Upper lobe of left lung (tissue), 6 donors: Measurements from ENCODE around the gene RAB11A. TPM values are rescaled to one million over a fixed set of nuclear protein-coding genes. Genes with fewer than 3 reads are reported as not detected.

Experiments used
- ATAC-seq, 2 donors: fragments of 200-7000 bp; cut with Tn5 transposase; one replicate each; pipeline ENCODE4 v1.9.1; 2022; ENCODE audit warnings: mild to moderate bottlenecking in 2 of 2, moderate library complexity in 2 of 2; ENCODE audit not compliant: low FRiP score in 2 of 2
- DNase-seq, 2 donors: peaks; one replicate each; pipeline ENCODE4 v3.0.0-alpha.2; 2019 to 2020
- H3K27ac ChIP-seq, 4 donors: fragments of 200-600 bp; sonication (generic); one replicate each; pipeline ENCODE4 v1.5.1; 2016 to 2019
- H3K27me3 ChIP-seq, 4 donors: fragments of 200-600 bp; sonication (generic); one replicate each; pipeline ENCODE4 v1.5.1; 2017 to 2019
- H3K36me3 ChIP-seq, 4 donors: fragments of 200-600 bp; sonication (generic); one replicate each; pipeline ENCODE4 v1.5.1; 2016 to 2019
- H3K4me1 ChIP-seq, 4 donors: fragments of 200-600 bp; sonication (generic); one replicate each; pipeline ENCODE4 v1.5.1; 2018 to 2019
- H3K4me3 ChIP-seq, 4 donors: fragments of 200-600 bp; sonication (generic); one replicate each; pipeline ENCODE4 v1.5.1; 2017 to 2019; ENCODE audit warnings: mild to moderate bottlenecking in 2 of 4, moderate library complexity in 1 of 4
- H3K9me3 ChIP-seq, 4 donors: fragments of 200-600 bp; sonication (generic); one replicate each; pipeline ENCODE4 v1.5.1; 2018 to 2019
- CTCF ChIP-seq, 6 experiments: fragments of 450-650 bp in 4 of 6; fragments of 200-600 bp in 2 of 6; sonication (generic) in 2 of 6; IDR thresholded peaks; one replicate each; pipeline ENCODE4 v1.5.1; 2016 to 2019; ENCODE audit warnings: antibody characterized with exemption in 6 of 6
- EP300 ChIP-seq, 4 donors: sonication (generic); formaldehyde crosslinking; IDR thresholded peaks; one replicate each; pipeline ENCODE4 v1.5.1; 2017; ENCODE audit warnings: antibody characterized with exemption in 4 of 4, control low read depth in 2 of 4
- POLR2A ChIP-seq, 4 donors: fragments of 450-650 bp; IDR thresholded peaks; one replicate each; pipeline ENCODE4 v1.5.1; 2016 to 2017; ENCODE audit warnings: antibody characterized with exemption in 4 of 4, mild to moderate bottlenecking in 2 of 4
- POLR2AphosphoS5 ChIP-seq, 2 donors: sonication (generic); formaldehyde crosslinking; IDR thresholded peaks; one replicate each; pipeline ENCODE4 v1.5.1; 2017; ENCODE audit warnings: antibody characterized with exemption in 2 of 2
- WGBS, 2 donors: methylation state at CpG; one replicate each; pipeline ENCODE4 v1.1.5; 2017 to 2018; 5-methylcytosine and 5-hydroxymethylcytosine counted together
- total RNA-seq, 6 donors: library from RNA; depleted of rRNA in 4 of 6; stranded (reverse); fragments of >200 nt in 4 of 6; gene quantifications; one replicate each; pipeline versions ENCODE4 v1.1.0 to v1.2.1, GENCODE V29; 2016 to 2021
- donor health status: DM: no; HTN: no; CAD: no; lungs with moderate emphysema.
- donor health status: DM: no; HTN: yes; CAD: no; lungs with severe emphysema.

The RAB11A gene
- total RNA-seq, 6 donors from 2014 or later = 15.7 to 205 (median 144) TPM

- ATAC-seq (no peak), DNase-seq (no peak)
- Histone ChIP-seq H3K9me3 (no peaks in the 10 kb centered on the region), H3K27me3 (no peaks in the 10 kb centered on the region), H3K36me3 (no peaks in the 10 kb centered on the region), H3K4me3 (no peak overlapping the region), H3K4me1 (no peaks in the 10 kb centered on the region), H3K27ac (no peak overlapping the region)
- 86 to 92% methylated on average over 5 of the region's 5 CpGs for WGBS, 2 donors
- TF ChIP-seq POLR2A (IDR thresholded peaks at IDR 0.05) = no peak
- no peak for TF ChIP-seq POLR2AphosphoS5 (IDR thresholded peaks at IDR 0.05)
- no peak for TF ChIP-seq CTCF (IDR thresholded peaks at IDR 0.05)
- no peak for TF ChIP-seq EP300 (IDR thresholded peaks at IDR 0.05)
Measured at GRCh38 chr15:65851981-65852380, 17.3 kb upstream of the RAB11A start.

GRCh38 chr15:65856821-65857455 is 12.4 kb upstream of the RAB11A start:
- DNase-seq (peak in 1 of 2 donors; percentile 72), ATAC-seq (peak; percentile 73 to 79)
- TF ChIP-seq EP300 (IDR thresholded peaks at IDR 0.05) (no peak), POLR2AphosphoS5 (IDR thresholded peaks at IDR 0.05) (no peak), POLR2A (IDR thresholded peaks at IDR 0.05) (no peak), CTCF (IDR thresholded peaks at IDR 0.05) (peak; percentile 69 to 79 (median 72))
- peaks cover 0 to 4% (median 0%) of the 10 kb centered on the region in 4 donors for H3K4me1 ChIP-seq
- no peaks in the 10 kb centered on the region for H3K36me3 ChIP-seq
- no peaks in the 10 kb centered on the region for H3K27me3 ChIP-seq
- no peak overlapping the region for H3K4me3 ChIP-seq
- H3K27ac ChIP-seq = no peak overlapping the region
- 61 to 67% methylated on average over 8 to 12 of the region's 12 CpGs for WGBS, 2 donors
- no peaks in the 10 kb centered on the region for H3K9me3 ChIP-seq

- H3K9me3 ChIP-seq = no peaks in the 10 kb centered on the region
- H3K27ac ChIP-seq = no peak overlapping the region
- no peaks in the 10 kb centered on the region for H3K36me3 ChIP-seq
- TF ChIP-seq POLR2A (IDR thresholded peaks at IDR 0.05) = no peak
- TF ChIP-seq CTCF (IDR thresholded peaks at IDR 0.05) = no peak
- TF ChIP-seq POLR2AphosphoS5 (IDR thresholded peaks at IDR 0.05) = no peak
- no peak for TF ChIP-seq EP300 (IDR thresholded peaks at IDR 0.05)
- no peaks in the 10 kb centered on the region for H3K27me3 ChIP-seq
- 74 to 82% methylated on average over 5 of the region's 5 CpGs for WGBS, 2 donors
- peaks cover 0 to 4% (median 0%) of the 10 kb centered on the region in 4 donors for H3K4me1 ChIP-seq
- no peak overlapping the region for H3K4me3 ChIP-seq
- ATAC-seq (no peak), DNase-seq (no peak)
Measured at GRCh38 chr15:65857718-65858402, 11.4 kb upstream of the RAB11A start.

GRCh38 chr15:65862682-65863081 is 6.6 kb upstream of the RAB11A start:
- H3K27ac ChIP-seq = no peak overlapping the region
- H3K9me3 ChIP-seq = no peaks in the 10 kb centered on the region
- H3K4me3 ChIP-seq = no peak overlapping the region
- ATAC-seq (peak; percentile 72 to 84), DNase-seq (peak in 1 of 2 donors; percentile 44)
- 8 to 18% methylated on average over 1 of the region's 1 CpG for WGBS, 2 donors
- no peaks in the 10 kb centered on the region for H3K27me3 ChIP-seq
- TF ChIP-seq POLR2A (IDR thresholded peaks at IDR 0.05) (no peak), CTCF (IDR thresholded peaks at IDR 0.05) (peak in 4 of 6 experiments; percentile 22 to 36 (median 30)), POLR2AphosphoS5 (IDR thresholded peaks at IDR 0.05) (no peak), EP300 (IDR thresholded peaks at IDR 0.05) (no peak)
- H3K4me1 ChIP-seq = peaks cover 0 to 4% (median 0%) of the 10 kb centered on the region in 4 donors
- H3K36me3 ChIP-seq = no peaks in the 10 kb centered on the region
